OCI-LY1 (cell line): ENCODE data around the gene AMER3.
"Not testable (repeated sequence)": the region's sequence is repeated elsewhere in the genome, so short reads cannot be mapped to it uniquely, and the experiment has no call there.

Experiments
- H2AFZ ChIP-seq: fragments of 200-600 bp; sonication (generic), shearing (Covaris generic); 2 replicates; pipeline ENCODE4 v1.6.0; 2014; ENCODE audit warnings: antibody characterized with exemption, mild to moderate bottlenecking, low read length
- H3F3A ChIP-seq: fragments of 200-600 bp; sonication (generic), shearing (Covaris generic); 2 replicates; pipeline ENCODE4 v1.6.0; 2014; ENCODE audit warnings: mild to moderate bottlenecking, antibody characterized with exemption, low read length, moderate library complexity; ENCODE audit not compliant: insufficient read depth
- H3K27ac ChIP-seq: fragments of 200-600 bp; sonication (generic); 2 replicates; pipeline ENCODE4 v1.5.1; 2014; ENCODE audit warnings: low read length, mixed run types, mild to moderate bottlenecking, low read depth; ENCODE audit not compliant: poor library complexity, severe bottlenecking
- H3K27me3 ChIP-seq: fragments of 200-600 bp; sonication (generic); 2 replicates; pipeline ENCODE4 v1.6.0; 2014; ENCODE audit warnings: antibody characterized with exemption, mild to moderate bottlenecking, low read length, moderate library complexity; ENCODE audit not compliant: insufficient read depth
- H3K36me3 ChIP-seq: fragments of 200-600 bp; sonication (generic); 2 replicates; pipeline ENCODE4 v1.6.1; 2014; ENCODE audit warnings: mild to moderate bottlenecking, antibody characterized with exemption, low read length, moderate library complexity, mixed read lengths; ENCODE audit not compliant: insufficient read depth
- H3K4me1 ChIP-seq: fragments of 200-600 bp; sonication (generic); 2 replicates; pipeline ENCODE4 v1.5.1; 2014; ENCODE audit warnings: mild to moderate bottlenecking, low read length, moderate library complexity; ENCODE audit not compliant: insufficient read depth, severe bottlenecking
- H3K4me2 ChIP-seq: fragments of 200-600 bp; sonication (generic), shearing (Covaris generic); 2 replicates; pipeline ENCODE4 v1.6.1; 2014; ENCODE audit warnings: low read length
- H3K4me3 ChIP-seq: fragments of 200-600 bp; sonication (generic); 2 replicates; pipeline ENCODE4 v1.5.1; 2014; ENCODE audit warnings: low read length, low read depth, mild to moderate bottlenecking, mixed read lengths; ENCODE audit not compliant: poor library complexity, severe bottlenecking
- H3K79me2 ChIP-seq: fragments of 200-600 bp; shearing (Covaris generic); 2 replicates; pipeline ENCODE4 v1.6.1; 2016; ENCODE audit warnings: mixed run types, low read length, mixed read lengths; ENCODE audit not compliant: insufficient read depth
- H3K9ac ChIP-seq: fragments of 200-600 bp; sonication (generic), shearing (Covaris generic); 2 replicates; pipeline ENCODE4 v1.6.1; 2014; ENCODE audit warnings: mild to moderate bottlenecking, low read length, mixed read lengths
- H3K9me2 ChIP-seq: fragments of 200-600 bp; sonication (generic), shearing (Covaris generic); 2 replicates; pipeline ENCODE4 v1.6.1; 2014; ENCODE audit warnings: low read depth, mild to moderate bottlenecking, low read length, mixed read lengths
- H3K9me3 ChIP-seq: fragments of 200-600 bp; shearing (Covaris generic); 2 replicates; pipeline ENCODE4 v1.6.1; 2014; ENCODE audit warnings: low read length, mixed read lengths
- H4K20me1 ChIP-seq: fragments of 200-600 bp; sonication (generic), shearing (Covaris generic); 2 replicates; pipeline ENCODE4 v1.6.0; 2016; ENCODE audit warnings: mild to moderate bottlenecking, low read length; ENCODE audit not compliant: insufficient read depth
- EZH2 ChIP-seq: fragments of 200-600 bp; sonication (generic), shearing (Covaris generic); IDR thresholded peaks from 2 replicates; pipeline ENCODE4 v1.8.0; 2017; ENCODE audit warnings: borderline replicate concordance, mixed run types, mild to moderate bottlenecking, antibody characterized with exemption, low read length, moderate library complexity, mixed read lengths
- TF ChIP-seq, protein P1 (sequence below): fragments of 200-600 bp; sonication (generic), shearing (Covaris generic); IDR thresholded peaks from 2 replicates; pipeline ENCODE4 v1.5.1; 2017; ENCODE audit warnings: mild to moderate bottlenecking, antibody characterized with exemption, low read length, moderate library complexity, mixed read lengths

AMER3 gene

DNA sequence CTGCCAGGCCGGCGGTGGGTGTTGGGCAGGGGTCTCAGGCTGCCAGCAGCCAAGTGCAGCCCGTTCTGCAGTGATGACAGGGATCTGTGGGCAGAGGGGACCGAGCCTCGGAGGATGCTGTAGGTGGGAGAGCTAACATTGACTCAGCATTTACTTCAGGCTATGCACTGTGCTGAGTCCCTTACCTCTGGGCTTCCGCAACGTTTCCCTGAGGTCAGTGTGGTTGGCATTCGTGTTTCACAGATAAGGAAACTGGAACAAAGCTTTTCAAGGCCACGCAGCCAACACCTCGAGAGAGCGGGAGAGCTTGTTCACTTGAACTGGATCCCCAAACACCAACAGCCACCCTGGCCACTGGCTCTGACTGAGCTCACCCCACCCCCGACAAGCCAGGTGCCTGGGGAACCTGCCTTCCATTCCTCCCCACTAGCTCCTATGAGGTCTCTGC lies 27.3 kb upstream of the AMER3 start:
- H3F3A ChIP-seq: no peaks in the 10 kb centered on the region
- H2AFZ ChIP-seq: no peak overlapping the region
- H3K9ac ChIP-seq: no peak overlapping the region
- no peaks in the 10 kb centered on the region for H3K36me3 ChIP-seq
- H3K9me3 ChIP-seq: no peaks in the 10 kb centered on the region
- no peak overlapping the region for H3K4me3 ChIP-seq
- no peak overlapping the region for H3K27ac ChIP-seq
- TF ChIP-seq EZH2: no peak
- TF ChIP-seq, protein P1, sequence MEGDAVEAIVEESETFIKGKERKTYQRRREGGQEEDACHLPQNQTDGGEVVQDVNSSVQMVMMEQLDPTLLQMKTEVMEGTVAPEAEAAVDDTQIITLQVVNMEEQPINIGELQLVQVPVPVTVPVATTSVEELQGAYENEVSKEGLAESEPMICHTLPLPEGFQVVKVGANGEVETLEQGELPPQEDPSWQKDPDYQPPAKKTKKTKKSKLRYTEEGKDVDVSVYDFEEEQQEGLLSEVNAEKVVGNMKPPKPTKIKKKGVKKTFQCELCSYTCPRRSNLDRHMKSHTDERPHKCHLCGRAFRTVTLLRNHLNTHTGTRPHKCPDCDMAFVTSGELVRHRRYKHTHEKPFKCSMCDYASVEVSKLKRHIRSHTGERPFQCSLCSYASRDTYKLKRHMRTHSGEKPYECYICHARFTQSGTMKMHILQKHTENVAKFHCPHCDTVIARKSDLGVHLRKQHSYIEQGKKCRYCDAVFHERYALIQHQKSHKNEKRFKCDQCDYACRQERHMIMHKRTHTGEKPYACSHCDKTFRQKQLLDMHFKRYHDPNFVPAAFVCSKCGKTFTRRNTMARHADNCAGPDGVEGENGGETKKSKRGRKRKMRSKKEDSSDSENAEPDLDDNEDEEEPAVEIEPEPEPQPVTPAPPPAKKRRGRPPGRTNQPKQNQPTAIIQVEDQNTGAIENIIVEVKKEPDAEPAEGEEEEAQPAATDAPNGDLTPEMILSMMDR: no peak
- H3K4me2 ChIP-seq: no peak overlapping the region
- H4K20me1 ChIP-seq: no peaks in the 10 kb centered on the region
- no peaks in the 10 kb centered on the region for H3K4me1 ChIP-seq
- no peaks in the 10 kb centered on the region for H3K27me3 ChIP-seq
- H3K9me2 ChIP-seq: no peaks in the 10 kb centered on the region
- no peaks in the 10 kb centered on the region for H3K79me2 ChIP-seq

DNA sequence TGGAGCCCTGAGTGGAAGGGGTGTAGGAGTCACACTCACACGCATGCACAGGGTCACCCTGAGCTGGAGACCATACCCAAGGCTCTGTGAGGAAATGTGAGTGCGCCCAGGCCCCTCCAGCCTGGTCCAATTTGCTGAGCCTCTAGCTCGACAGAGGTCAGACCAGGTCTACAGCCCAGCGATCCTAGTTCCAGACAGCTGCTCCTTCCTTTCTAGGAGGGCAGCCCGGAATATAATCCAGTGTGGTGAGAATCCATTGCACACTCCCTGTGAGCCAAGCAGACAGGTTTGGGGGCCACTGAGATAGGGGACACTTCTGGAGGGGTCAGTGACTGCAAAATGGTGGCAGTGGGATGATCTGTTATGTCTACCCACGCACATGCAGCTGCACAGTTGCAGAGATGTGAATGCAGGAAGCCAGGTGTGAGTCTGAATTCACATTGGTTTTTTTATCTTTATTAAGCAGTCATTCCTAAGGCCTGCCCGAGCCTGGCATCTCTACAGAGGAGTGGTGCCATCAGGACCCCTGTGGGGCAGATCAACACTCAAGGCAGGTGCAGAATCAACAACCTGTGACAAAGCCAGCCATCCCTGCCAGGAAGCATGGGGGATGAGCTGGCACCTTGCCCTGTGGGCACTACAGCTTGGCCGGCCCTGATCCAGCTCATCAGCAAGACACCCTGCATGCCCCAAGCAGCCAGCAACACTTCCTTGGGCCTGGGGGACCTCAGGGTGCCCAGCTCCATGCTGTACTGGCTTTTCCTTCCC lies 26.6 kb upstream of the AMER3 start, which contains the start of gene GPR148:
GPR148 (plus strand) TSS at position 522 of the 768 bp plus-strand sequence; CDS start at position 604, 82 bp downstream.
- no peaks in the 10 kb centered on the region for H3K27me3 ChIP-seq
- no peaks in the 10 kb centered on the region for H3K9me2 ChIP-seq
- no peak within 1 kb of the TSS for H3K27ac ChIP-seq
- no peak within 1 kb of the TSS for H3K4me3 ChIP-seq
- no peak within 1 kb of the TSS for H3K4me2 ChIP-seq
- H3K9ac ChIP-seq: no peak within 1 kb of the TSS
- H3F3A ChIP-seq: no peaks in the 10 kb centered on the region
- H3K79me2 ChIP-seq: no peaks in the 10 kb centered on the region
- TF ChIP-seq, protein P1: no peak
- TF ChIP-seq EZH2: no peak
- H2AFZ ChIP-seq: no peak within 1 kb of the TSS
- H3K36me3 ChIP-seq: no peaks in the 10 kb centered on the region
- no peaks in the 10 kb centered on the region for H4K20me1 ChIP-seq
- H3K4me1 ChIP-seq: no peaks in the 10 kb centered on the region
- H3K9me3 ChIP-seq: no peaks in the 10 kb centered on the region

- Histone ChIP-seq H2AFZ (no peak overlapping the region), H3K4me3 (no peak overlapping the region), H3K27ac (no peak overlapping the region), H3K36me3 (no peaks in the 10 kb centered on the region), H3F3A (no peaks in the 10 kb centered on the region), H3K79me2 (no peaks in the 10 kb centered on the region), H3K4me1 (no peaks in the 10 kb centered on the region), H3K9ac (no peak overlapping the region), H3K27me3 (no peaks in the 10 kb centered on the region), H3K4me2 (no peak overlapping the region), H3K9me3 (no peaks in the 10 kb centered on the region), H4K20me1 (no peaks in the 10 kb centered on the region), H3K9me2 (no peaks in the 10 kb centered on the region)
- TF ChIP-seq, protein P1: no peak
- no peak for TF ChIP-seq EZH2
These were observed 25.7 kb upstream of the AMER3 start for GRCh38 chr2:130729322-130730299.

DNA sequence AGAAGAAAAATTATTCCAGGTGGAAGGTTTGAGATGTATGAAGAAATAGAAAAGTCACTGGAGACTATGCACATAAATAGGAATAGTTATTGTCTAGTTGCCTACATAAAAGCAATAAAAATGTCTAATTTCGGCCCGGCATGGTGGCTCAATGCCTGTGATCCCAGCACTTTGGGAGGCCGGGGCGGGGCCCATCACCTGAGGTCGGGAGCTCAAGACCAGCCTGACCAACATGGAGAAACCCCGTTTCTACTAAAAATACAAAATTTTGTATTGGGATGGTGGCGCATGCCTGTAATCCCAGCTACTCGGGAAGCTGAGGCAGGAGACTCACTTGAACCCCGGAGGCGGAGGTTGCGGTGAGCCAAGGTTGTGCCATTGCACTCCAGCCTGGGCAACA lies 23.1 kb upstream of the AMER3 start:
- not testable (repeated sequence) for H2AFZ ChIP-seq, H3K4me3 ChIP-seq, H3F3A ChIP-seq, H3K27ac ChIP-seq, H3K4me1 ChIP-seq, H3K79me2 ChIP-seq, H3K4me2 ChIP-seq, H3K27me3 ChIP-seq, H3K36me3 ChIP-seq, H4K20me1 ChIP-seq, H3K9me2 ChIP-seq, H3K9ac ChIP-seq, H3K9me3 ChIP-seq
